CD4-positive, alpha-beta memory T cell (primary cell): ENCODE results near the gene GLB1L2. TPM values are rescaled to one million over a fixed set of nuclear protein-coding genes. Genes with fewer than 3 reads are reported as not detected.

Source experiments
- CTCF ChIA-PET: fragments of 350-600 bp; sonication (Branson Sonifier 250); formaldehyde crosslinking; loops from one replicate; lab custom pipeline; 2021; ENCODE audit warnings: inconsistent platforms; ENCODE audit not compliant: partially characterized antibody; lab: Charles Lee
- POLR2A ChIA-PET: fragments of 350-600 bp; sonication (Branson Sonifier 250); formaldehyde crosslinking; loops from one replicate; lab custom pipeline; 2021; ENCODE audit not compliant: partially characterized antibody; lab: Charles Lee
- DNase-seq, 5 donors: peaks; one replicate each; pipeline versions ENCODE4 v3.0.0 to v3.0.0-alpha.2; 2020 to 2022; ENCODE audit warnings: mixed read lengths in 1 of 5
- H3K27ac ChIP-seq: one replicate; pipeline ENCODE4 v1.7.0; 2013; ENCODE audit warnings: low read depth, low read length
- H3K27me3 ChIP-seq: 2 replicates; pipeline ENCODE4 v1.7.0; 2013; ENCODE audit warnings: mild to moderate bottlenecking, low read length, moderate library complexity; ENCODE audit not compliant: insufficient read depth
- H3K36me3 ChIP-seq: 2 replicates; pipeline ENCODE4 v1.7.0; 2013; ENCODE audit warnings: mild to moderate bottlenecking, low read length, moderate library complexity; ENCODE audit not compliant: insufficient read depth
- H3K4me1 ChIP-seq: 2 replicates; pipeline ENCODE4 v1.7.0; 2013; ENCODE audit warnings: mild to moderate bottlenecking, low read length, moderate library complexity; ENCODE audit not compliant: insufficient read depth
- H3K4me3 ChIP-seq, 2 donors: one replicate each; pipeline ENCODE4 v1.7.0; 2013; ENCODE audit warnings: low read length in 2 of 2, mild to moderate bottlenecking in 1 of 2
- H3K9me3 ChIP-seq, 2 donors: one replicate each; pipeline ENCODE4 v1.7.0; 2013; ENCODE audit warnings: low read length in 2 of 2, control low read depth in 1 of 2; ENCODE audit not compliant: control insufficient read depth in 1 of 2
- H3K27ac Mint-ChIP-seq, 7 donors: one replicate each; pipeline ENCODE4 v1.8.0; 2020 to 2021; ENCODE audit warnings: mixed read lengths in 7 of 7, mild to moderate bottlenecking in 6 of 7, inconsistent platforms in 3 of 7, moderate library complexity in 3 of 7
- H3K27me3 Mint-ChIP-seq, 2 donors: one replicate each; pipeline ENCODE4 v1.8.0; 2020 to 2021; ENCODE audit warnings: mixed read lengths in 2 of 2
- H3K36me3 Mint-ChIP-seq, 2 donors: one replicate each; pipeline ENCODE4 v1.8.0; 2020 to 2021; ENCODE audit warnings: mixed read lengths in 2 of 2, inconsistent platforms in 1 of 2, mild to moderate bottlenecking in 1 of 2
- H3K4me1 Mint-ChIP-seq, 4 donors: one replicate each; pipeline ENCODE4 v1.8.0; 2020 to 2021; ENCODE audit warnings: mixed read lengths in 4 of 4, mild to moderate bottlenecking in 1 of 4
- H3K4me3 Mint-ChIP-seq, 8 donors: one replicate each; pipeline ENCODE4 v1.8.0; 2020 to 2021; ENCODE audit warnings: mixed read lengths in 8 of 8, mild to moderate bottlenecking in 7 of 8, moderate library complexity in 6 of 8, inconsistent platforms in 3 of 8
- H3K9me3 Mint-ChIP-seq, 8 donors: one replicate each; pipeline ENCODE4 v1.8.0; 2020 to 2021; ENCODE audit warnings: mixed read lengths in 8 of 8, mild to moderate bottlenecking in 5 of 8, inconsistent platforms in 3 of 8, moderate library complexity in 1 of 8
- intact Hi-C: fragments of 100-400 bp; cut with micrococcal nuclease; formaldehyde crosslinking; loops from one replicate; pipeline ENCODE4 v1.15.1; 2023
- polyA plus RNA-seq, 2 donors: library from polyadenylated mRNA; unstranded; fragments of 300-500 nt; fragmentation: Illumina TruSeq; gene quantifications; one replicate each; pipeline ENCODE4 v1.2.3, GENCODE V29; 2021
- total RNA-seq, 2 experiments: library from RNA; stranded (reverse); gene quantifications; one replicate each; pipeline ENCODE4 v1.2.3, GENCODE V29; 2021

Gene GLB1L2
- total and polyA plus RNA-seq, 4 experiments from 2014 or later, result 0.43 to 1.5 (median 0.99) TPM

DNA sequence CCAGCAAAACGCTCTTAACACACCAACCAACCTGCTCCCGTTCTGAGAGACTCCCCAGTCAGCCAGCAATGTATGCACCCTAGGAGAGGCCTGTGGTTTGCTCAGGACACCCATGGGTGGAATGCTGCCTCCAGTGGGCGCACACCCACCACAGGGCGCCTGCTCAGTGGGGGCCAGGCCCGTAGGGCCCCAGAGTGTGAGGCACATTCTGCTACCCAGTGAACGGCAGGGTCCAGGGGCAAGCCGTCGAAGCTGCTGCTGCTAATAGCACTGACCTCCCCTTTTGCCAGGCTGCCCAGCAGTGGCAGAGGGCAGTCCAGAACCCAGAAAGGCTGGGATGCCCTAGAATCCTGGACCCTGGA is 67.5 kb downstream of the GLB1L2 start:
- H3K27me3 ChIP-seq, result no peaks in the 10 kb centered on the region
- Mint-ChIP-seq H3K27ac (no peak overlapping the region), H3K4me3 (no peak overlapping the region), H3K27me3 (peaks cover 14 to 15% of the 10 kb centered on the region in 2 donors), H3K4me1 (no peaks in the 10 kb centered on the region), H3K9me3 (peaks cover 0 to 2% (median 0%) of the 10 kb centered on the region in 8 donors), H3K36me3 (no peaks in the 10 kb centered on the region)
- no peak for DNase-seq
- H3K4me1 ChIP-seq, result no peaks in the 10 kb centered on the region
- H3K4me3 ChIP-seq, result no peak overlapping the region
- no peaks in the 10 kb centered on the region for H3K36me3 ChIP-seq
- ChIA-PET POLR2A (no interaction called here), CTCF (no interaction called here)
- intact Hi-C loops, result no loop called here
- H3K9me3 ChIP-seq, result no peaks in the 10 kb centered on the region
- H3K27ac ChIP-seq, result no peak overlapping the region

DNA sequence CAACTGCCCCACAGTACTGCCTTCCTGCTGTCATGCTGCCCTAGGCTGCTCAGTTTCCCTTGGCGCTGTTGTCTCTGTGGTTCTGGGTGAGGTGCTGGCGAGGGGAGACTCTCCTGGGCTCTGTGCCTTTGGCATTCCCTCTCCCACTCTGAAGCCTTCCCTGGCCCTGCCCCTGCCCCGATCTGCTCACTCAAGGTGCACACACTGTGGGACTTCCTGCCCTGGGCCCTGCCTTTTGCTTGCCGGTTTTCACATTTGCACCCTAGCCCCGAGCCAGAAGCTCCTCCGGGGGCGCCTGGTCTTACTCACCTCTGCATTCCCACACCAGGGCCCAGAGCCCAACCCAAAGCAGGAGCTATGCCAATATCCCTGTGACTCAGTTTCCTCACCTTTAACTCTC is 68.2 kb downstream of the GLB1L2 start:
- ChIA-PET POLR2A (no interaction called here), CTCF (no interaction called here)
- intact Hi-C loops, result no loop called here
- no peak for DNase-seq
- Mint-ChIP-seq H3K27ac (no peak overlapping the region), H3K4me3 (no peak overlapping the region), H3K27me3 (peaks cover 15 to 17% of the 10 kb centered on the region in 2 donors), H3K36me3 (no peaks in the 10 kb centered on the region), H3K4me1 (no peaks in the 10 kb centered on the region), H3K9me3 (peaks cover 0 to 2% (median 0%) of the 10 kb centered on the region in 8 donors)
- Histone ChIP-seq H3K27ac (no peak overlapping the region), H3K4me3 (no peak overlapping the region), H3K9me3 (no peaks in the 10 kb centered on the region), H3K36me3 (no peaks in the 10 kb centered on the region), H3K4me1 (no peaks in the 10 kb centered on the region), H3K27me3 (no peaks in the 10 kb centered on the region)

- no peak for DNase-seq
- POLR2A ChIA-PET, result no interaction called here
These were observed 70.3 kb downstream of the GLB1L2 start for GRCh38 chr11:134401825-134402809.

GRCh38 chr11:134402910-134403309 is 71.1 kb downstream of the GLB1L2 start:
- intact Hi-C loops, result no loop called here
- CTCF ChIA-PET, result no interaction called here
- peaks cover 25 to 30% of the 10 kb centered on the region in 2 donors for H3K27me3 Mint-ChIP-seq

More at GRCh38 chr11:134401825-134402809, 70.3 kb downstream of the GLB1L2 start:
- Mint-ChIP-seq H3K27me3 (peaks cover 20 to 23% of the 10 kb centered on the region in 2 donors), H3K27ac (no peak overlapping the region), H3K4me1 (peaks cover 0 to 1% (median 0%) of the 10 kb centered on the region in 4 donors), H3K9me3 (peaks cover 0 to 2% (median 0%) of the 10 kb centered on the region in 8 donors), H3K36me3 (no peaks in the 10 kb centered on the region), H3K4me3 (no peak overlapping the region)
- CTCF ChIA-PET, result no interaction called here
- no peaks in the 10 kb centered on the region for H3K36me3 ChIP-seq
- no peak overlapping the region for H3K4me3 ChIP-seq
- H3K27me3 ChIP-seq, result no peaks in the 10 kb centered on the region
- no peaks in the 10 kb centered on the region for H3K9me3 ChIP-seq
- intact Hi-C loops, result no loop called here
- no peaks in the 10 kb centered on the region for H3K4me1 ChIP-seq
- H3K27ac ChIP-seq, result no peak overlapping the region

DNA sequence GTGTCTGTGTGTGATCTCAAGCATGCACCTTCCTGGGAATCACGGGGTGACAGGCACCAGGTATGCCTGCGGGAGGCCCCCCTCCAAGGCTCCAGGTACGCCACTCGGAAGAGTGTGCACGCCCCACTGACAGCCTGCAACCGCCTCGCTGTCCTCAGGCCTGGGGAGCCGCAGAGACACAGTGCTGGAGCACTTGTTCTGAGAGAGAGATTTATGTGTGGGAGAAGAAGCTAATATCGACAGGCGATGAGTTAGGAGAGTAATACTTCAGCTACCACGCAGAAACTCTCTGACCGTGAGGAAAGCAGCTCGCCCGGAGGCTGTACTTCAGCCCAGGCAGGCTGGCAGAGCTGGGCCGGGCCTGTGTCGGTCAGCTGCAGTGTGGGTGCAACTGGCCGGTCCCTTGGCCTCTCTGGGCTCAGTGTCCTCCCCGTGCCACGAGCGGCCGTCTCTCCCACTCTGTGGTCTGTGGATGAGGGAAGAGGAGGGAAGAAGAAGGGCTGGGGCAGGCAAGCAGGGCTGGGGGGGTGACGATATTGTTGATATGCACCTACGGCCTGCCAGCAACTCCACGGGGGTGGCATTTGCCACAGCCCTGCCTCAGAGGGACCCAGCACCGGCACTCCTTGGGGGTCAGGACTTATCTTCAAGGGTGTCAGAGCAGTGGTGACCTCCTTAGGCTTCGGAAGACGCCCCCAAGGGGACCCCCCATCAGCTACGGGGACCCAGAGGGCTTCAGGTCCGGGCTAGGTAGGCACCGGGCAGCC is 73.0 kb downstream of the GLB1L2 start:
- no peaks in the 10 kb centered on the region for H3K36me3 Mint-ChIP-seq
- intact Hi-C loops, result no loop called here
- peaks cover 0 to 5% (median 1%) of the 10 kb centered on the region in 4 donors for H3K4me1 Mint-ChIP-seq
- no peaks in the 10 kb centered on the region for H3K4me1 ChIP-seq
- no peak overlapping the region for H3K27ac Mint-ChIP-seq
- no peaks in the 10 kb centered on the region for H3K9me3 ChIP-seq
- H3K27ac ChIP-seq, result no peak overlapping the region
- H3K36me3 ChIP-seq, result no peaks in the 10 kb centered on the region
- no peak overlapping the region for H3K4me3 ChIP-seq
- peaks cover 0 to 2% (median 0%) of the 10 kb centered on the region in 8 donors for H3K9me3 Mint-ChIP-seq
- ChIA-PET CTCF (no interaction called here), POLR2A (no interaction called here)
- H3K27me3 Mint-ChIP-seq, result peaks cover 30 to 31% of the 10 kb centered on the region in 2 donors
- no peak for DNase-seq
- no peak overlapping the region for H3K4me3 Mint-ChIP-seq
- no peaks in the 10 kb centered on the region for H3K27me3 ChIP-seq

More at GRCh38 chr11:134402910-134403309, 71.1 kb downstream of the GLB1L2 start:
- H3K4me1 Mint-ChIP-seq, result peaks cover 0 to 5% (median 0%) of the 10 kb centered on the region in 4 donors
- H3K27ac ChIP-seq, result no peak overlapping the region
- H3K9me3 Mint-ChIP-seq, result peaks cover 0 to 2% (median 0%) of the 10 kb centered on the region in 8 donors
- no peaks in the 10 kb centered on the region for H3K36me3 ChIP-seq
- no peak for DNase-seq
- no peaks in the 10 kb centered on the region for H3K9me3 ChIP-seq
- no peak overlapping the region for H3K27ac Mint-ChIP-seq
- no peaks in the 10 kb centered on the region for H3K27me3 ChIP-seq
- H3K4me3 ChIP-seq, result no peak overlapping the region
- no peaks in the 10 kb centered on the region for H3K36me3 Mint-ChIP-seq
- no peak overlapping the region for H3K4me3 Mint-ChIP-seq
- H3K4me1 ChIP-seq, result no peaks in the 10 kb centered on the region
- POLR2A ChIA-PET, result no interaction called here

DNA sequence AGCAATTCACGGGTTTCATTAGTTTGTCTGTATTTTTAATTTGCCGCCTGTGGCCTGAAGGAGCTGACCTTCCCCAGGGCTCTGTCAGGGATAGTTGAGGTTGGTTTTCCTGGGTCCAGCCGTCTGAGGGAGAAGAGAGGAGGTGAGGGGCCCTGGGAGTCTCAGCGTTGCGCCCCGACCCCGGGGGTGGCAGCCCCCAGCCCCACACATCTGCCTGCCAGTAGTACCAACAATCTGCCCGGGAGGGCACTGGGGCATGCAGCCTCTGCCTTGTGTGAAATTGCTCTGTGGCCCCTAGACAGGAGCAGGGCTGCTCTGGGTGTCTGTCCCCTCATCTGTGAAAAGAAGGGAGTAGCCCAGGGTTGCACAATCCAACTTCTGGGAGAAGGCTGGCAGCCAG is 73.6 kb downstream of the GLB1L2 start:
- CTCF ChIA-PET, result no interaction called here
- intact Hi-C loops, result no loop called here
- Histone ChIP-seq H3K27me3 (no peaks in the 10 kb centered on the region), H3K36me3 (no peaks in the 10 kb centered on the region), H3K4me3 (no peak overlapping the region), H3K27ac (no peak overlapping the region), H3K9me3 (no peaks in the 10 kb centered on the region), H3K4me1 (peaks cover 3% of the 10 kb centered on the region)
- Mint-ChIP-seq H3K27ac (no peak overlapping the region), H3K4me3 (no peak overlapping the region), H3K9me3 (peaks cover 0 to 2% (median 0%) of the 10 kb centered on the region in 8 donors), H3K4me1 (peaks cover 0 to 10% (median 5%) of the 10 kb centered on the region in 4 donors), H3K27me3 (peaks cover 34 to 35% of the 10 kb centered on the region in 2 donors), H3K36me3 (no peaks in the 10 kb centered on the region)
- POLR2A ChIA-PET, result no interaction called here
- DNase-seq, result no peak

GRCh38 chr11:134405841-134406240 is 74.1 kb downstream of the GLB1L2 start:
- ChIA-PET CTCF (no interaction called here), POLR2A (no interaction called here)
- Mint-ChIP-seq H3K4me3 (no peak overlapping the region), H3K27ac (no peak overlapping the region), H3K4me1 (peaks cover 2 to 15% (median 9%) of the 10 kb centered on the region in 4 donors), H3K27me3 (peaks cover 36% of the 10 kb centered on the region in 2 donors), H3K36me3 (no peaks in the 10 kb centered on the region), H3K9me3 (peaks cover 0 to 2% (median 0%) of the 10 kb centered on the region in 8 donors)
- Histone ChIP-seq H3K4me1 (peaks cover 7% of the 10 kb centered on the region), H3K9me3 (no peaks in the 10 kb centered on the region), H3K27me3 (peaks cover 3% of the 10 kb centered on the region), H3K27ac (no peak overlapping the region), H3K36me3 (no peaks in the 10 kb centered on the region), H3K4me3 (no peak overlapping the region)
- DNase-seq, result no peak
- intact Hi-C loops, result no loop called here
